ENCODE results near the gene CARS2.
"Not testable (repeated sequence)": the region's sequence is repeated elsewhere in the genome, so short reads cannot be mapped to it uniquely, and the experiment has no call there.

The CARS2 gene

DNA sequence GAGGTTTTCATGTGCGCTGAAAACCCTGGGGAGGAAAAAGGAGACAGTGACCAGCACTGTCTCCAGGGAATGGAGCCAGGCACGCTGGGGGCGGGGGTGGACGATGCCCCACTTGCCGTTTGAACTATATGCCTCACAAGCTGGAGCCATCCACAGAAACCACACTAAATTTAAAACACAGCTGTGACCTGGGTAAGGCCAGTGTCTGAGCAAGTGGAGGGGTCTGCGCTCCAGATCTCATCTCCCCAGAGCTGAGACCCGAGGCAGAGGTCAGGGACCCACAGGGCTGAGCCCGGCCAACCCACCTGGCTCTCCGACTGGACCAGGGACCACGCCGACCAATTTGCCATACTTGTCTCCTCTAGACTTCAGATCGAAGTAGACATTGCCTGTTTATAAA lies 23.2 kb downstream of the CARS2 start:
- DNase-seq (ENCODE audit: low read depth) = no peak

GRCh38 chr13:110681868-110682550 lies 23.9 kb downstream of the CARS2 start:
- no peak for DNase-seq (ENCODE audit: low read depth)

GRCh38 chr13:110680852-110681251 lies 25.1 kb downstream of the CARS2 start:
- DNase-seq (ENCODE audit: low read depth) = no peak

DNA sequence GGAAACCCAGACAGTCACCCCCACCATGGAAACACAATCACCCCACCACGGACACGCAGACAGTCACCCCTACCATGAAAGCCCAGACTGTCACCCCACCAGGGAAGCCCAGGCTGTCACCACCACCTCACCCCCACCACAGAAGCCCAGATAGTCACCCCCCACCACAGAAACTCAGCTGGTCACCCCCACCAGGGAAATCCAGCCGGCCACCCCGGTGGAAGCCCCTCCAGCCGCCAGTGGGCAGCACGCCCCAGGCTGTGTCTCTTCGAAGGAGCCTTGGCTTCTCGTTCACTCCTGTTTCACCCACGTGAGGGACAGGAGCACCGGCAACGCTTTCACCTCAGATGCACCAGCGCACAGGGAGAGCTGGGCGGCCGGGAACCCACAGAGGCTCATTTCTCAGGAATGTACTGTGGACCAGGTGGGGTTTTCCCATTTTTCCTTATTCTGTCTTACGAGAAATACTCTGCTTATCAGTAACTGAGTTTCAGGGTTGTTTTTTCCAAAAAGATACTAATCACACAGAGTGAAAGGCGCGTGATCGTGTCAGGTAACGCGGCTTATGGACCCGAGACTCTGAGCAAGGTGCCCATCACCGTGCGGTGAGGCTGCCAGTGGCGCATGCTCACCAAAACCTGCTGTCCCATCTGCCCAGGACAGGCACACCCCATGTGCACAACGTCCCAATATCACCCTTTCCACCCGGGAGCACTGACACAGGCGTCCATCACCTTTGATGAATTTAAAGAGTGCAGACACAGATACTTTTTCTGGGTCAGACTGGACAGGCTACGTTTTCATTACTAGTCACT lies 28.0 kb downstream of the CARS2 start:
- no peak for DNase-seq (ENCODE audit: low read depth)

DNA sequence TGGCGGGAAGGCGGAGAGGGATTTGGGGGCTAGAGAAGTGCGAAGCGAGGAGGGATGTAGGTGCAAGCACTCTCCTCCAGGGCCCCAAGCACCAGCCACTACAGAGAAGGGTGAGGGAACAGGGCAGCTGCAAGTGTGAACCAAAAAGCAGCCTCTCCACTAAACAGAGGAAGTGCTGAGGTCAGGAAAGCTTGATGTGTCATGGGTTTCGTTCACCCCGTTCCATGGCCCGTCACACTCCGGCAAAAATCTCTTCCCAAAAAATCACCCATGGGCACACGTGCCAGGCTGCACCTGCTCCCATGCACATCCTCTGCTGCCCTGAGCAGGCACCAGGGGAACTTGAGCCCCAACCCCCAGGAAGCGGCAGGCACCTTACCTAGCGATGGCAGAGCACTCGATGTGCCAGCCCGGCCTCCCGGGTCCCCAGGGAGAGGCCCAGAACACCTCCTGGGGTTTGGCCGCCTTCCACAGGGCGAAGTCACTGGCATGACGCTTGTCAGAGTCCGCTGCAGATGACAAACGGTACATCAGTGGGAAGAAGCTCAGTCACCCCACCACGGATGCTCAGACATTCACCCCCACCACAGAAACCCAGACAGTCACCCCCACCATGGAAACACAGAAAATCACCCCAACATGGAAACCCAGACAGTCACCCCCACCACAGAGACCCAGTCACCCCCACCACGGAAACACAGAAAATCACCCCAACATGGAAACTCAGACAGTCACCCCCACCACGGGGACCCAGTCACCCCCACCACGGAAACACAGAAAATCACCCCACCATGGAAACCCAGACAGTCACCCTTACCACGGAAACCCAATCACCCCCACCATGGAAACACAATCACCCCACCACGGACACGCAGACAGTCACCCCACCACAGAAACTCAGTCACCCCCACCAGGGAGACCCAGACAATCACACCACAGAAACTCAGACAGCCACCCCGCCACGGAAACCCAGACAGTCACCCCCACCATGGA lies 29.0 kb downstream of the CARS2 start:
- DNase-seq (ENCODE audit: low read depth) = no peak

GRCh38 chr13:110669814-110670213 lies 36.1 kb downstream of the CARS2 start:
- DNase-seq (ENCODE audit: low read depth) = not testable (repeated sequence)

- no peak for DNase-seq (ENCODE audit: low read depth)
Observed at GRCh38 chr13:110669036-110669435, 36.9 kb downstream of the CARS2 start.

DNA sequence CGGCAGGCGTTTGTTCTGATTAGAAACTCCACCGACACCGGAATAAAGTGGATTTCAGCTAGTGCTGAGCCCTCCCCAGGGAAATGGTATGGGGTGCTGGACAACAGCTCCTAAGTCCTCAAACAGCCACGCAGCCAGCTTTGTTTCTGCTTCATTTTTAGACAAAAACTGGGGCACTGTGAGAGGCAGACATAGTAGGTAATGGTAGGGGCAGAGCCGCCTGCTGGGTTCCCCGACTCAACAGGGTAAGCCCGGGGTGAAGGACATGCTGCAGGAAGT lies 39.7 kb downstream of the CARS2 start:
- DNase-seq (ENCODE audit: low read depth) = no peak

DNA sequence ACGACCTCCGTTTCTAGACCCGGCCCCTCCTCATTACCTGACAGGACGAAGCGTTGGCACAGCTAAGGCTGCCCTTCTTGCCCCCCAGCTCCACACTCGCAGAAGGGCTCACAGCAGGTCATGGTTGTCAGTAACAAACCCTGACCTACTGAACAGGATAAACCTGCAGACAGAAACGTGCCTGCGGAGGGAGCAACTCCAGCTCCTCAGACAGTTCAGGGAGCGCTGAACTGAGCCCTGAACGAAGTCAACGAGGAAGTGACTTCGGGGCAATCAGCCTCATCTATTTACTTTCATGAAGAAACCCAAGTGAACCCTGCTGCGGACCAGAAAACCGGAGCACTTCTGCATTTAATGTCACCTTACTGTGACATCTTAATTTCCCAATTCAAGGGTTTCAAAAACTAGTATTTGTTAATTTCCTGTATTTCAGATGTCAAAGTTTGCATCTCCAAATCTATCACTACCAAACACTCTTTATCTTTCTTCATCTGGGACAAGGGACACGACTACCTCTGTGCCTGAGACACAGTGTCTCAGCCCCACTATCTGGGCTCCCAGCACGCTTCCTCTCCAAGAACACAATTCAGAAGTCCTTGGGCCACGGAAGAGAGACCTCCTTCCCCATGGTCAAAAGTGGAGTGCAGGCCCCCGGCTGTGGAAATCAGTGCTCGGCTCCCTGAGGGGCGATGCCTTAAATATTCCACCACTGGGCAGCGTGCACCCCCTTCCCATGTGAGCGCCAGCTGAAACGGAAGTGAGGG lies 40.2 kb downstream of the CARS2 start:
- no peak for DNase-seq (ENCODE audit: low read depth)

DNA sequence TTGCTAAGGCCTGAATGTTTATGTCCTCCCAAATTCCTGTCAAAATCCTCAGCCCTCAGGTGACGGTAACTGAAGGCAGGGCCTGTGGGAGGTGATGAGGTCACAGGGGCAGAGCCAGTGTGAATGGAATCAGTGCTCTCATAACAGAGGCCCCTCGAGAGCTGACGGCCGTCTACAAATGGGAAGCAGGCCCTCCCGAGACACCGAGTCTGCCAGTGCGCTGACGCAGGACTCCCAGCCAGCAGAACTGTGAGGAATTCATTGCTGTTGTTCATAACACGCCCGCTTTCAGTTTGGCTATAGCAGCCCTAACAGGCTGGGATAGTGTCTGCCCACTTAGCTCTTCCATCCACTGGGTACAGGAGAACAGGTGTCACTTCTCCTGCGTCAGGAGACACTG lies 41.2 kb downstream of the CARS2 start:
- DNase-seq (ENCODE audit: low read depth) = no peak

GRCh38 chr13:110664041-110664440 lies 41.9 kb downstream of the CARS2 start:
- no peak for DNase-seq (ENCODE audit: low read depth)

DNA sequence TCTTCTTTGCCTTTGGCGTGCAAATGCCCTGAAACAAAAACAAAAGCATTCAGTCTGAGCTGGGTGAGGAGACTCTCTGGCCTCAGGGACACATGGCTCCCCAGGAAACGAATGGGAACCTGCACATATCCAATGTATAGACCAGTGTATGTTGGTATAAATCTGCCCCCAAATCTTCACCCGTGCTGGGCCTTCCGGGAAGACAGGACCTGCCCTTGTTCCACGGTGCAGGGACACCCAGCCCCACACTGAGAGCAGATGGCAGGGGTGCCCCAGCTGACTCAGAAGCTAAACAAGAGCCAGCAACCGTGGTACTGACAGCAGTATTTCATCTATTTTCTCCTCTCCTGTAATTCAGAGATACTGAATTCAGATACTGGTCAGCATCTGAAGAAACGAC lies 42.4 kb downstream of the CARS2 start:
- DNase-seq (ENCODE audit: low read depth) = no peak

DNA sequence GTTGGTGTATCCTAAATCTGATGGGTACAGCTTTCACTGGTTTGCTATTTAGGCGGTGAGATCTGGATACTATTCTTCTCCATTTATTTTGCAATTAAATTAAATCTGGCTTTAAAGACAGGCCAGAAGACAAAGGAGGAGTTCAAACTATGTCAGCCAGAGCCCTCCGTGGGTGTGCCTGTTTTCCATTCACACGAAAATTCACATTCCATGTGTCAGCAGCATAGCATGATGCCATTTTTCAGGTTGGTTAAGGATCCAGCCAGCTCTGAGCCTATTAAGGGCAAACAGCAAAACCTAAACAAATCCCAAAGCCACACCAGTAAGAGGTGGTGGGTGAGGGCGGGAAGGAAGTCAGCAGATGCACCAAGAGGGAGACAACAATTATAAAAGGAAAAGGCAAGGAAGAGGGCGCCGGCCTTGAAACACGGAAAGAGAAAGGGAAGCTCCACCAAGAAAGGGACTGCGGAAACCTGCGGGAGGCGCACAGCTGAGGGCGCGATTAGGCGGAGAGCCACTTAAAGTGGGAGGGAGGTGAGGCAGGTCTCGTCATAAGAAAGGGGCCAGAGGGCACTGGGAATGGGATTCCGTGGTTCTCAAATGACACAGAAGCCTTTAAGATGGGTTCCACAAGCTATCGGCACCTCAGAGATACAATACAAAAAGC lies 43.0 kb downstream of the CARS2 start:
- no peak for DNase-seq (ENCODE audit: low read depth)

- DNase-seq (ENCODE audit: low read depth) = no peak
Observed at GRCh38 chr13:110662091-110662490, 43.8 kb downstream of the CARS2 start.

DNA sequence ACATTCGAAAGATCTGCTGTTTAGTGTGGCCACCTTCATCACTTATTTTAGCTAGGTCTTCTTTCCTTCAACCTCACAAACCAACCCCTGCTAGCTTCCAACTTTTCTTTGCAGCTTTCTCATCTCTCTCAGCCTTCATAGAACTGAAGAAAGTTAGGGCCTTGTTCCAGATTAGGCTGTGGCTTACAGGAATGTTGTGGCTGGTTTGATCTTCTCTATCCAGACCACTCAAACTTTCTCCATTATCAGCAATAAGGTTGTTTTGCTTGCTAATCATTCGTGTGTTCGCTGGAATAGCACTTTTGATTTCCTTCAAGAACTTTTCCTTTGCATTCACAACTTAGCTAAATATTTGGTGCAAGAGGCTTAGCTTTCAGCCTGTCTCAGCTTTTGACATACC lies 44.7 kb downstream of the CARS2 start:
- no peak for DNase-seq (ENCODE audit: low read depth)

- DNase-seq (ENCODE audit: low read depth) = not testable (repeated sequence)
Observed at GRCh38 chr13:110658218-110658911, 47.6 kb downstream of the CARS2 start.

- no peak for DNase-seq (ENCODE audit: low read depth)
Observed at GRCh38 chr13:110657196-110657595, 48.7 kb downstream of the CARS2 start.

- DNase-seq (ENCODE audit: low read depth) = no peak
Observed at GRCh38 chr13:110653851-110654250, 52.1 kb downstream of the CARS2 start.

DNA sequence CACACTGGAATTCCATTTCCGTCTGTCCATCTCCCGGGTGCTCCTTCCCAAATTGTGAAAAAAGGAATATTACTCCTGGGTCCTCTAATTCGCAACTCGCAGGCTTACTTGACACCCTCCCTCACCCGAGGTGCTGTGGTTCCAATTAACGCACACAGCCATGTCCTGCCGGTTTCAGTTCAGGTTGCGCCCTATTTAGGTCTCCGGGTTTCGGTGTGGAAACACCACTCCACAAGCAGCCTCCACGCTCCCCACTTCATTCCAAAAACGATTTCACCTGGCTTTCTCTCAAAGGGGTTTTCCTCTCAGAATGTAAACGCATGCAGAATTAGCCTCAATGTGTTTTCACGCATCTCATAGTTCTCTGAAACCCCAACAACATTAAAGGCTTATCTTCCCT lies 52.6 kb downstream of the CARS2 start:
- DNase-seq (ENCODE audit: low read depth) = no peak

DNA sequence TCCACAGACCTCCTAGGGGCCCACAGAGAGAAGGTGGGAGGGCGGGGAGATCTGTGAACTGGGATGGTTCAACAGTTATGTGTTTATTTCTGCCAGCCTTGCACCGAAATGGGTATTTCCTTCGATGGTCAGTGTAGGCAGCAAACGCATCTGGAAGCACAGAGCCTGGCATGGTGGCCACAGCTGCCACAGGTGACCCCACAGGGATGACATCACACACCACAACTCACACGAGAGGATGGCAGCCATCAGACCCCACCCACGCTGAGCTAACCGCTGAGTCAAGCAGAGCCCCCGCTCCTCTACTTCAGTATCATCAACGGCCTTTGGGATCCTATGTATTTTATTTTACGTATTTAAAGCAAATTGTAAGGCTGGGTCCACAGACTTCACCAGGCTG lies 53.2 kb downstream of the CARS2 start:
- DNase-seq (ENCODE audit: low read depth) = no peak

DNA sequence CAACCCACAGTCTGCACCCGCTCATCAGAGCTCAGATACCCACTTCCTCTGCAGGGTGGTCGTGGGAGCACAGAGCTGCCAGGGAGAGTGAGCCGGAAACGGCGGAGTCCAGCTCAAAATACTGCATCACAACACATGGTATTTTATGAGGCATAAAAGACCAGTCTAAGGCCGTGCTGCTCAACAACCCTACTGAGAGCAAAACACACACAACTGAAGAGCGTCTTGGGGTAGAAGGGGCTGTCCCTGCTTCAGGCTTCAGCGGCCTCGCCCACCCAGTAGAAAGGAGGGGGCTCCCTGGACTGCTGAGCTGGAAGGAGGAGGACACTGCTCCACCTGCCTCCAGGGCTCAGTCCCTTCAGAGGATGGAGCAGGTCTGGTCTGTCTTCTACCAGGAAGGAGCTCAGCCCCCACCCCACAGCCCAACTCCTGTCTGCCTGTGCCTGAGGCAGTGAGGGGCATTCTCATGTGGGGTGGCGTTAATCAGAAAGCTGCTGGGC lies 53.6 kb downstream of the CARS2 start:
- no peak for DNase-seq (ENCODE audit: low read depth)

Measured in fibroblast of gingiva (primary cell).